IMR-90 (cell line): ENCODE results near the gene RMC1.

Experiments used
- BHLHE40 ChIP-seq: fragments of 150-350 bp; IDR thresholded peaks from 2 replicates; pipeline ENCODE4 v1.6.1; 2016; ENCODE audit warnings: mild to moderate bottlenecking, low read depth, low read length
- FOS ChIP-seq: fragments of 150-350 bp; IDR thresholded peaks from 2 replicates; pipeline ENCODE4 v1.6.1; 2016; ENCODE audit warnings: low read depth, low read length
- MAFK ChIP-seq: IDR thresholded peaks from 2 replicates; pipeline ENCODE4 v1.6.1; 2012; ENCODE audit warnings: low read depth, low read length, improper control_type of control experiment
- MAZ ChIP-seq: IDR thresholded peaks from 2 replicates; pipeline ENCODE4 v1.6.1; 2012; ENCODE audit warnings: low read depth, mild to moderate bottlenecking, low read length, improper control_type of control experiment, moderate library complexity, borderline replicate concordance
- POLR2A ChIP-seq: IDR thresholded peaks from 2 replicates; pipeline ENCODE4 v1.6.1; 2012; ENCODE audit warnings: mild to moderate bottlenecking, low read depth, low read length
- RAD21 ChIP-seq: IDR thresholded peaks from 2 replicates; pipeline ENCODE4 v1.6.1; 2012; ENCODE audit warnings: low read length, improper control_type of control experiment
- RCOR1 ChIP-seq: IDR thresholded peaks from 2 replicates; pipeline ENCODE4 v1.6.1; 2012; ENCODE audit warnings: mild to moderate bottlenecking, low read length, improper control_type of control experiment; ENCODE audit not compliant: insufficient replicate concordance
- SMC3 ChIP-seq: fragments of 150-350 bp; IDR thresholded peaks from 2 replicates; pipeline ENCODE4 v1.6.1; 2016; ENCODE audit warnings: low read depth, mild to moderate bottlenecking, antibody characterized with exemption, low read length, moderate library complexity
- TF ChIP-seq, protein P1 (sequence below): conservative IDR thresholded peaks from 2 replicates; pipeline ENCODE4 v1.5.1; 2012; ENCODE audit warnings: mild to moderate bottlenecking, low read depth, low read length, improper control_type of control experiment

DNA sequence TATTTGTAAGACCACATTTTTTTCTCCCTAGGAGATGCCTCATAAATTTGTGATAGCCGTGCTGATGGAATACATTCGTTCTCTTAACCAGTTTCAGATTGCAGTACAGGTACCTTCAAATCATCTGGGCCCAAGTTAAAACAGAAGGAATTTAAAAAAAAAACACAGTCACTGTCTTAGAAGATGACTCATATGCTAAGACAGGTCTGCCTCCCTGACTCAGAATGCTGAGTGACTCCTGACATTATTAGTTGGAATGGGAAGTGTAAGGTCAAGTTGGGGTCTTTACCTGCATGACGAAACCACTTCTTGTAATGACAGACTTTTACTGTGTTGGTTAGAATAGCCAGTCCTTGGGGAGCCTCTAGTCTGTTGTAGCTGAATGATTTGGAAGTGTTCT lies 26.3 kb downstream of the RMC1 start:
- TF ChIP-seq, protein P1, sequence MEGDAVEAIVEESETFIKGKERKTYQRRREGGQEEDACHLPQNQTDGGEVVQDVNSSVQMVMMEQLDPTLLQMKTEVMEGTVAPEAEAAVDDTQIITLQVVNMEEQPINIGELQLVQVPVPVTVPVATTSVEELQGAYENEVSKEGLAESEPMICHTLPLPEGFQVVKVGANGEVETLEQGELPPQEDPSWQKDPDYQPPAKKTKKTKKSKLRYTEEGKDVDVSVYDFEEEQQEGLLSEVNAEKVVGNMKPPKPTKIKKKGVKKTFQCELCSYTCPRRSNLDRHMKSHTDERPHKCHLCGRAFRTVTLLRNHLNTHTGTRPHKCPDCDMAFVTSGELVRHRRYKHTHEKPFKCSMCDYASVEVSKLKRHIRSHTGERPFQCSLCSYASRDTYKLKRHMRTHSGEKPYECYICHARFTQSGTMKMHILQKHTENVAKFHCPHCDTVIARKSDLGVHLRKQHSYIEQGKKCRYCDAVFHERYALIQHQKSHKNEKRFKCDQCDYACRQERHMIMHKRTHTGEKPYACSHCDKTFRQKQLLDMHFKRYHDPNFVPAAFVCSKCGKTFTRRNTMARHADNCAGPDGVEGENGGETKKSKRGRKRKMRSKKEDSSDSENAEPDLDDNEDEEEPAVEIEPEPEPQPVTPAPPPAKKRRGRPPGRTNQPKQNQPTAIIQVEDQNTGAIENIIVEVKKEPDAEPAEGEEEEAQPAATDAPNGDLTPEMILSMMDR = no peak
- TF ChIP-seq POLR2A (no peak), FOS (peak; percentile 49; the same call in 1 of the 2 replicates), SMC3 (no peak), RAD21 (no peak), MAFK (no peak), BHLHE40 (no peak), RCOR1 (no peak), MAZ (no peak)
